GM23248 (cell line): ENCODE results near the gene TCL1A. TPM values are rescaled to one million over a fixed set of nuclear protein-coding genes. Genes with fewer than 3 reads are reported as not detected.
A peak's percentile ranks its signal among the peaks of the same experiment; 100 is the strongest.

Experiments used
- DNase-seq: peaks from one replicate; pipeline ENCODE4 v3.0.0-alpha.2; 2015
- H2AFZ ChIP-seq: fragments of 200-600 bp; sonication (generic); 2 replicates; pipeline ENCODE4 v1.6.1; 2016; ENCODE audit warnings: antibody characterized with exemption
- H3F3A ChIP-seq: fragments of 200-600 bp; sonication (generic); 2 replicates; pipeline ENCODE4 v1.6.1; 2016; ENCODE audit warnings: mild to moderate bottlenecking, antibody characterized with exemption, mixed run types; ENCODE audit not compliant: insufficient read depth
- H3K27ac ChIP-seq: fragments of 200-600 bp; sonication (generic); 2 replicates; pipeline ENCODE4 v1.5.1; 2016; ENCODE audit warnings: mild to moderate bottlenecking
- H3K27me3 ChIP-seq: fragments of 200-600 bp; sonication (generic); replicated peaks from 2 replicates; pipeline ENCODE4 v1.6.1; 2016; ENCODE audit warnings: mild to moderate bottlenecking; ENCODE audit not compliant: insufficient read depth
- H3K36me3 ChIP-seq: fragments of 200-600 bp; sonication (generic); 2 replicates; pipeline ENCODE4 v1.6.1; 2016; ENCODE audit warnings: low read depth, mild to moderate bottlenecking
- H3K4me1 ChIP-seq: fragments of 200-600 bp; sonication (generic); 2 replicates; pipeline ENCODE4 v1.6.1; 2016; ENCODE audit warnings: mild to moderate bottlenecking; ENCODE audit not compliant: insufficient read depth
- H3K4me2 ChIP-seq: fragments of 200-600 bp; sonication (generic); one replicate; pipeline ENCODE4 v1.6.1; 2016; ENCODE audit warnings: mild to moderate bottlenecking; ENCODE audit not compliant: unreplicated experiment
- H3K4me3 ChIP-seq: fragments of 200-600 bp; sonication (generic); 2 replicates; pipeline ENCODE4 v1.5.1; 2016; ENCODE audit warnings: mild to moderate bottlenecking
- H3K79me2 ChIP-seq: fragments of 200-600 bp; sonication (generic); 2 replicates; pipeline ENCODE4 v1.6.1; 2016; ENCODE audit warnings: mild to moderate bottlenecking; ENCODE audit not compliant: insufficient read depth
- H3K9ac ChIP-seq: fragments of 200-600 bp; sonication (generic); 2 replicates; pipeline ENCODE4 v1.6.1; 2016; ENCODE audit warnings: mild to moderate bottlenecking
- H3K9me2 ChIP-seq: fragments of 200-600 bp; sonication (generic); 2 replicates; pipeline ENCODE4 v1.6.1; 2016; ENCODE audit warnings: mixed run types, mild to moderate bottlenecking, moderate library complexity; ENCODE audit not compliant: insufficient read depth
- H3K9me3 ChIP-seq: fragments of 200-600 bp; sonication (generic); one replicate; pipeline ENCODE4 v1.6.1; 2017; ENCODE audit warnings: low read depth
- H4K20me1 ChIP-seq: fragments of 200-600 bp; sonication (generic); 2 replicates; pipeline ENCODE4 v1.6.0; 2016; ENCODE audit not compliant: insufficient read depth
- EZH2 ChIP-seq: fragments of 200-600 bp; sonication (generic); IDR thresholded peaks from 2 replicates; pipeline ENCODE4 v1.6.1; 2018; ENCODE audit warnings: antibody characterized with exemption, mild to moderate bottlenecking; ENCODE audit not compliant: insufficient read depth, poor library complexity, severe bottlenecking
- EZH2phosphoT487 ChIP-seq: fragments of 200-600 bp; sonication (generic); IDR thresholded peaks from 2 replicates; pipeline ENCODE4 v1.6.1; 2018; ENCODE audit warnings: antibody characterized with exemption, moderate library complexity, mild to moderate bottlenecking, low read depth; ENCODE audit not compliant: insufficient read depth
- WGBS, 2 experiments: methylation state at CpG; one replicate each; pipeline ENCODE4 v1.1.6; 2015 to 2017; ENCODE audit warnings: low lambda C conversion rate in 2 of 2, low coverage in 1 of 2; ENCODE audit errors: missing lambda C conversion rate in 2 of 2; 5-methylcytosine and 5-hydroxymethylcytosine counted together
- in situ Hi-C: fragments of 300-500 bp; cut with MboI; formaldehyde crosslinking; loops from 2 replicates; pipeline ENCODE4 v1.15.0; 2020
- polyA plus RNA-seq: library from polyadenylated mRNA; unstranded; fragments of >200 nt; fragmentation: Nextera tagmentation; extraction: Ambion mirVana; gene quantifications from 2 replicates; pipeline ENCODE4 v1.2.1, GENCODE V29; 2016
- total RNA-seq: library from RNA; depleted of rRNA; stranded (reverse); fragments of >200 nt; shearing (Covaris generic); gene quantifications from 2 replicates; pipeline ENCODE4 v1.2.3, GENCODE V29; 2014

TCL1A gene
- total and polyA plus RNA-seq, 2 experiments from 2014 or later: not detected

DNA sequence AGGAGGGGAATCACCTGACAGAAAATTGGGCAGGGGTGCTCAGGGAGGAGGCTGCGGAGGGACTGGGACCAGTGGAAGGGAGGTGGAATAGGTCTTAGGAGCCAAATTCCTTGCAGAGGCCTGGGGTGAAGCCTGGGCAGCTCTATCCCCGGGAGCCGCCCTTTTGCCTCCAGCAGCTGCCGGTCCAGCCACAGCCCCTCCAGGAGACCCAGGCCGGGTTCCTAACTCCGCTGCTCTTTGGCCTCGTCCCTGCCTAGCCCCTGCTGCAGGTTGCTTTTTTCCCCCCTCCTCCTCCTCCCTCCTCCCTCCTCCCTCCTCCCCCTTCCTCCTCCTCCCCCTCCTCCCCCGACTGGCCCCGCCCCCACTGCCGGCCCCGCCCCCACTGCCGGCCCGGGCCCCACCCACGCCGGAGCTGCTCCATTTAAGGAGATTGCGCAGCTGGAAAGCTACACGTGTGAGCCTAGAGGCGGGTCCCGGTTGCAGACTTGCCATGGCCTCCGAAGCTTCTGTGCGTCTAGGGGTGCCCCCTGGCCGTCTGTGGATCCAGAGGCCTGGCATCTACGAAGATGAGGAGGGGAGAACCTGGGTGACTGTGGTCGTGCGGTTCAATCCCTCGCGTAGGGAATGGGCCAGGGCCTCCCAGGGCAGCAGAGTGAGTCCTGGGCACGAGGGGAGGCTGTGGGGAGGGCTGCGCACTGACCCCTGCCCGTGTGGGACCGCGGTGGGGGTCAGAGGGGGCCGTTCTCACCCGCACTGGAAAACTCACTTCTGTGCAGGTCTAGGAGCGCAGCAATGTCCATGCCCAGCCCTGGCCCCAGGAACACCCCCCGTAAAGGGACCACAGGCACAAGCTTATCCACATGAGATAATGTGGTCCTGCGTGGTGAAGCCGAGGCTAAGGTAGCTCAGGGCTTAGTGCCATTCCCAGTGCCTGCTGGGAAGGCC, 27.7 kb downstream of the TCL1A start, which contains the start of gene TCL1B:
TSS of gene TCL1B (plus strand) at position 449 of the 945 bp plus-strand sequence. CDS start at position 491, 42 bp downstream.
- DNase-seq: no peak
- Histone ChIP-seq H3K4me1 (no peaks in the 10 kb centered on the region), H3K27ac (no peak within 1 kb of the TSS), H2AFZ (no peak within 1 kb of the TSS), H3K9ac (no peak within 1 kb of the TSS), H3K79me2 (no peaks in the 10 kb centered on the region), H3K36me3 (no peaks in the 10 kb centered on the region), H3K9me2 (no peaks in the 10 kb centered on the region), H3K9me3 (no peaks in the 10 kb centered on the region), H3K4me2 (no peak within 1 kb of the TSS), H3F3A (no peaks in the 10 kb centered on the region), H4K20me1 (no peaks in the 10 kb centered on the region), H3K4me3 (no peak within 1 kb of the TSS), H3K27me3 (no peaks in the 10 kb centered on the region)
- WGBS, 2 experiments: 72 to 76% methylated on average over 30 to 38 of the region's 38 CpGs
- no peak for TF ChIP-seq EZH2phosphoT487
- TF ChIP-seq EZH2: no peak
- in situ Hi-C loops: no loop called here

DNA sequence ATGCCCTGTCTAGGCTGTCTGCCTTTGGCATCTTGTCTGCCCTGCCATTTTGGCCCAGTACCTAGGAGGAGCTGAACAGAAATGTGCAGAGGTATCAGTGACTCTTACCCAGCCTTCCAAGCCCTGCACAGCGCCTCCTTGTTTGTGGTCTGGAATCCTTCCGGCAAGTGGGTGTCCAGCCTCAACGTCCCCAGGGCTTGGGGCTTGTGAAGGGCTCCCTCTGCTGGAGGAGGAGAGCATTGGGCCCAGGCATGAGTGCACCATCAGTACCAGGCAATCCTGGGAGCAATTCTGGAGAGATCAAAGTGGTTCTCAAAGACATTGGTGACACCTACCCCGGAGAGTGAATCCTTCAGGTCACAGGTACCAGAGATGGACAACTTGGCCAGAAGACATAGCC, 30.1 kb downstream of the TCL1A start:
- no peaks in the 10 kb centered on the region for H3K27me3 ChIP-seq
- H4K20me1 ChIP-seq: no peaks in the 10 kb centered on the region
- no peaks in the 10 kb centered on the region for H3K9me3 ChIP-seq
- H3K4me1 ChIP-seq: no peaks in the 10 kb centered on the region
- no peaks in the 10 kb centered on the region for H3K36me3 ChIP-seq
- H3K79me2 ChIP-seq: no peaks in the 10 kb centered on the region
- no peak overlapping the region for H3K4me3 ChIP-seq
- H3K4me2 ChIP-seq: no peak overlapping the region
- no peak overlapping the region for H2AFZ ChIP-seq
- 26 to 32% methylated on average over 4 of the region's 4 CpGs for WGBS, 2 experiments
- H3K9ac ChIP-seq: no peak overlapping the region
- TF ChIP-seq EZH2 (no peak), EZH2phosphoT487 (no peak)
- peak; percentile 14 for DNase-seq
- H3K9me2 ChIP-seq: no peaks in the 10 kb centered on the region
- H3F3A ChIP-seq: no peaks in the 10 kb centered on the region
- no peak overlapping the region for H3K27ac ChIP-seq
- in situ Hi-C loops: no loop called here

DNA sequence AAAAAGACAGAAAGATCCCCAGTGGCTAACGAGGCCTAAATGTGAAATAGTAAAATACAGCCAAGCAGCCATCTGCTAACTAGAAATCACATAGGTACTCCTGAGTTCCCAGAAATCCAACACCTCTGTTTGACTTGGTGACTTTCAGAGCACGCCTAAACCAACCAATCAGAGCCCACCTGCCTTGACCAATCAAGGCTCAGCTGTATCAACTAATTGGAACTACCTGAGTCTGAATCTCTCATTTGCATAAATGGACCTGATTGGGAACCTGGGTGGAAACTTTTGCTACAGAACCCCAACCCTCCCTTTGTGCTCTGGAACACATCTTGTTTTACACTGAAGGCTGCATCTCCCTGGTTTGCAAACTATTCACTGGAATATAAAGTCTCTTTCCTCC, 32.8 kb downstream of the TCL1A start:
- no peak for TF ChIP-seq EZH2phosphoT487
- no peak for TF ChIP-seq EZH2
- Histone ChIP-seq H3K9me3 (no peaks in the 10 kb centered on the region), H3K4me1 (no peaks in the 10 kb centered on the region), H3K4me3 (no peak overlapping the region), H3K27me3 (no peaks in the 10 kb centered on the region), H4K20me1 (no peaks in the 10 kb centered on the region), H3K4me2 (no peak overlapping the region), H3K9ac (no peak overlapping the region), H3K9me2 (no peaks in the 10 kb centered on the region), H3K79me2 (no peaks in the 10 kb centered on the region), H3F3A (no peaks in the 10 kb centered on the region), H3K36me3 (no peaks in the 10 kb centered on the region), H2AFZ (no peak overlapping the region), H3K27ac (no peak overlapping the region)
- in situ Hi-C loops: no loop called here
- 42 to 56% methylated on average over 2 of the region's 2 CpGs for WGBS, 2 experiments
- DNase-seq: no peak

DNA sequence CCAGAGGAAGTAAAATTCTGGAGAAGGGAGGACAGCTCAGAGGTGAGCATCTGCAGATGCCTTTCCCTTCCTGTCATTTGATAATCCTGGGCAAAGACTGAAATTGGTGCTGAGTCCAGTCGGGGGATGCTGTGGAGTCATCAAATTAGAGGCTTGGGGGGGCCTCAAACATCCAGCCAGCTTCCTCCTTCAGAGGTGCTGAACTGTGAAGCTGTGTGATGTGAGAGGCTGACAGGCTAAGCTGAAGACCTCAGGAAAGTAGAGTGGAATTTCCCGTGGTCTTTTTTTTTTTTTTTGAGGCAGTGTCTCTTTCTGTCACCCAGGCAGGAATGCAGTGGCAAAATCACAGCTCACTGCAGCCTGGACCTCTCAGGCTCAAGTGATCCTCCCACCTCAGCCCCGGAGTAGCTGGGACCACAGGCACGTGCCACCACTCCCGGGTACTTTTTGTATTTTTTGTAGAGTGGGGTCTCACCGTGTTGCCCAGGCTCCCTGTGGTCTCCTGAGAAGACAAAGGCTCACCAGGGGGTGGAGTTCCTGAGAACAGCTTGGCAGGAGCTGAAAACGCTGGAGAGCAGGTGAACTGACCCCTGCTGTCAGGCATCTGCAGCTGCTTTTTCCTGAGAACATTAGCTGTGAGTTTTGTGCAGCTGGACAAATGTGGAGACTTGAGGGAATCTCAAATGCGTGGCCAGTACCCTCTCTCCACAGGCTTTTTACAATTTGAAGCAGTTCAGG, 33.8 kb downstream of the TCL1A start:
- Histone ChIP-seq H3K9ac (no peak overlapping the region), H4K20me1 (no peaks in the 10 kb centered on the region), H3K4me1 (no peaks in the 10 kb centered on the region), H3K9me3 (no peaks in the 10 kb centered on the region), H3K27me3 (no peaks in the 10 kb centered on the region), H3K79me2 (no peaks in the 10 kb centered on the region), H2AFZ (no peak overlapping the region), H3K4me3 (no peak overlapping the region), H3K9me2 (no peaks in the 10 kb centered on the region), H3K27ac (no peak overlapping the region), H3F3A (no peaks in the 10 kb centered on the region), H3K4me2 (no peak overlapping the region), H3K36me3 (no peaks in the 10 kb centered on the region)
- no peak for DNase-seq
- TF ChIP-seq EZH2: no peak
- TF ChIP-seq EZH2phosphoT487: no peak
- in situ Hi-C loops: no loop called here
- 17 to 21% methylated on average over 8 of the region's 8 CpGs for WGBS, 2 experiments
